HG02840 (cell line): ENCODE measurements around the gene EIF4H.
"Not testable (repeated sequence)": the region's sequence is repeated elsewhere in the genome, so short reads cannot be mapped to it uniquely, and the experiment has no call there.

Experiments
- ATAC-seq: cut with Tn5 transposase; IDR thresholded peaks from one replicate; pipeline ENCODE4 v1.9.1; 2021; ENCODE audit warnings: mild to moderate bottlenecking, moderate library complexity, moderate number of reproducible peaks; ENCODE audit not compliant: unreplicated experiment, low FRiP score

The EIF4H gene

DNA sequence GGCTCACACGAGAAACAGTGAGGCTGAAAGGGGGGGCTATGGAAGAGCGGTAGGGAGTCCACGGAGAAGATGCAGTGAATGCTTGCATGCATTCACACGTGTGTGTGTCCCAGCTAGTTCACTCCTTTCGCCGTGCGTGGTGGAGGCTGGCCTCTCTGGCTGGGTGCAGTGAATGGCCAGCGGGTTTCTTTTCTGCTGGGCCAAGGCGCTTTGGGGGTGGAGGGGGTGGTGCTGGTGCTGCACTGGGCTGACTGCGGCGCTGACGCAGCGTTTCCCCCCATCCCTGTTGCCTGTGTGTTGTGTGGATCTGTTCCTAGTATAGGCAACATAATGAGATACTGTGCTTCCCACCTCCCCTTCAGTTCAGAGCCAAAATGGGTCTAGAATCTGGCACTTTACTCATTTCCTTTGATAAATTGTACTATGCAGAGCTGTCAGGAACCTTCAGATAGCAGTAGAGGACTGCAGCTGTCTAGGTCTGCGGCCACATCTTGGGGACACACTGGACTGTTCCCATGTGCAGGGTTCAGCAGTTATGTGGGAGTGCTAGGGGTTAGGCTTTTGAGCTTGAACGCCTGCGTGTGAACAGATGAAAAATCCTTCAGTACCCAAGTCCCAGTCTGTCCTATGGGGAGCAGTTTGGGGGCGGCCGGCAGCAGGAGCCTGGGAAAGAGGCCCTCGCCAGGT is 22.0 kb downstream of the EIF4H start:
- ATAC-seq = not testable (repeated sequence)

DNA sequence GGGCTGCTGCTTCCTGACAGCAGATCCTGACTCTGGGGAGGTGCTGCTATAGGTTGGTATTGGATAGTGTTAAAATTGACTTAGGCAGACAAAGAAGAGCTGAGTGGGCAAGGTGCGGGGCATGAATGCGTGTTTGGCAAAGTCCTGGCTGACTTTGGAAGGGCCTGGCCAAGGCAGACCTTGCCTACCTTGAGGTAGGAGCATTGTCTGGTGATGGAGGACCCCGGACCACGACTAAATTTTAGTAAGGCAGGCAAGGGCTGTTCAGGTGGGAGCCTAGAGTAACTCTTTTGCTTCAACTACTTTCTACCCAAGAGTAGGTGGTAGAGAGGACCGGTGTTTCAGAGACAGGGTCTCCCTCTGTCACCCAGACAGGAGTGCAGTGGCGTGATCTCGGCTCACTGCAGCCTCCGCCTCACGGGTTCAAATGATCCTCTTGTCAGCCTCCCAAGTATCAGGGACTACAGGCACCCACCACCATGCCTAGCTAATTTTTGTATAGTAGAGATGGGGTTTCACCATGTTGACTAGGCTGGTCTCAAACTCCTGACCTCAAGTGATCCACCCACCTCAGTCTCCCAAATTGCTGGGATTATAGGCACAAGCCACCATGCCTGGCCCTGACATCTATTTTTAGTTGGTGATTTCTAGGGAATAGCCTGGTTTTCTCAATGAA is 23.4 kb downstream of the EIF4H start:
- no peak for ATAC-seq

DNA sequence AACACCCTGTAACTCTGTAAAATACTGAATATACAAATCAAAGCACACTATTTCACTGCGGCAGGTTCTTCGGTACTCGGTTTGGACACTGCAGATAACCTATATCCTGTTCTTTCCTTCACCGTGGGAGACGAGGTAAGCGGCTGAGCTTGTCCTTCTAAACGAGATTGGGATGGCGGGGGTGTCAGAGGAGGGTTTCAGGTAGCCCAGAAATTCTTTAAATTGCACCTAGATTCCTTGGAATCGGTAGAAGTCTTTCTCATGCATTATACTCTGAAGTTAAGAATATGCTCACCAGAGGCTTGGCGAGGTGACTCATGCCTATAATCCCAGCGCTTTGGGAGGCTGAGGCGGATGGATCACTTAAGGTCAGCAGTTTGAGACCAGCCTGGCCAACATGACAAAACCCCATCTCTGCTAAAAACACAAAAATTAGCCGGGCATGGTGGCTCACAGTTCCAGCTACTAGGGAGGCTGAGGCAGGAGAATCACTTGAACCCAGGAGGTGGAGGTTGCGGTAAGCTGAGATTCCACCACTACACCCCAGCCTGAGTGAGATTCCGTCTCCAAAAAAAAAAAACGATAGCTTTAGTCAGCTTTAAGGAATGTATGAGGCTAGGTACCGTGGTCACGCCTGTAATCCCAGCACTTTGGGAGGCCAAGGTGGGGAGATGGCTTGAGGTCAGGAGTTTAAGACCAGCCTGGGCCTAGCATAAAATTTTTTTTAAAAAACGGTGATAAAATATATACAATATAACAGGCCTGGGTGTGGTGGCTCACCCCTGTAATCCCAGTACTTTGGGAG is 25.6 kb downstream of the EIF4H start:
- no peak for ATAC-seq

DNA sequence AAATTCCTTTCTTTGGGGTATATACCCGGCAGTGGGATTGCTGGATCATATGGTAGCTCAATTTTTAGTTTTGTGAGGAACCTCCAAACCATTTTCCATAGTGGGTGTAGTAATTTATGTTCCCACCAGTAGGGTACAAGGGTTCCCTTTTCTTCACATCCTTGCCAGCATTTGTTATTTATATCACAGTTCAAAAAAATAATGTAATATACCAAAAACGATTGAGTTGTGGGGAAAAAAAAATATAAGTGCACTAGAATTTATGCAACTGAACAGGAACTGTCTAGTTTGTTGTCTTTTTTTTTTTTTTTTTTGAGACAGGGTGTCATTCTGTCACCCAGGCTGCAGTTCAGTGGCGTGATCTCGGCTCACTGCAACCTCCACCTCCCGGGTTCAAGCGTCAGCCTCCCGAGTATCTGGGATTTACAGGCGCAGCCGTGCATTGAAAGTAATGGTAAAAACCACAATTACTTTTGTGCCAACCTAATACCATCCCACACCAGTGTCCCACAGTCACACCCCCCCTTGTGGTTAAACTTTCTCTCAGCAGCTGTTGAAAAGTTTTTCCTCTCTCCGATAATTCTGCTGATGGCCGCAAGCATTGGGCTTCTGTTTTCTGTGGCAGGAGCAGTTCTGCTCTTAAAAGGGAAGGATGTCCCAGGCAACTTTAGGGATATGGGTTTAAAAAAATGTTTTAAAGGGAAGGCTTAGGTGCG is 28.8 kb downstream of the EIF4H start:
- ATAC-seq = no peak

DNA sequence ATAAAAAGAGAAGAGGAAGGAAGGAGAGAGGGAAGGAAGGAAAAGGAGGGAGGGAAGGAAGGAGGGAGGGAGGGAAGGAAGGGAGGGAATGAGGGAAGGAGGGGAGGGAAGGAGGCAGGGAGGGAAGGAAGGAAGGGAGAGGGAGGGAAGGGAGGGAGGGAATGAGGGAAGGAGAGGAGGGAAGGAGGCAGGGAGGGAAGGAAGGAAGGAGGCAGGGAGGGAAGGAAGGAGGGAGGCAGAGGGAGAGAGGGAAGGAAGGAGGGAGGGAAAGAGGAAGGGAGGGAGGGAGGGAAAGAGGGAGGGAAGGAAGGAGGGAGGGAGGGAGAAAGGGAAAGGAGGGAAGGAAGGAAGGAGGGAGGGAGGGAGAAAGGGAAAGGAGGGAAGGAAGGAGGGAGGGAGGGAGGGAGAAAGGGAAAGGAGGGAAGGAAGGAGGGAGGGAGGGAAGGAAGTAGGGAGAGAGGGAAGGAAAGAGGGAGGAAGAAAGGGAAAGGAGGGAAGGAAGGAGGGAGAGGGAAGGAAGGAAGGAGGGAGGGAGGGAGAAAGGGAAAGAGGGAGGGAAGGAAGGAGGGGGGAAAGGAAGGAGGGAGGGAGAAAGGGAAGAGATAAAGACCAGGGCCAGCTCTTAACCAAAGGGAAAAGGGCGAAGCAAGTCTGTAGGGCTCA is 29.9 kb downstream of the EIF4H start:
- no peak for ATAC-seq

DNA sequence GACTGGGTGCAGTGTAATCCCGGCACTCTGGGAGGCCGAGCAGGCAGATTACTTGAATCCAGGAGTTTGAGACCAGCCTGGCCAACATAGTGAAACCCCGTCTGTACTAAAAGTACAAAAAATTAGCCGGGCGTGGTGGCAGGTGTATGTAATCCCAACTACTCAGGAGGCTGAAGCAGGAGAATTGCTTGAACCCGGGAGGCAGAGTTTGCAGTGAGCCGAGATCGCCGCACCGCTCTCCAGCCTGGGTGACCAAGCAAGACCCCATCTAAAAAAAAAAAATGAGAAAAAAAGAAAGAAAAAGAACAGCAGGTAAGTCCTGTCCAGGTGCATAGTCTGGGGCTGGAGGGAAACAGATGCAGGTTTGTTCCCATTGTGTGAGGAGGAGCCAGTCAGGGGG is 31.9 kb downstream of the EIF4H start:
- not testable (repeated sequence) for ATAC-seq

DNA sequence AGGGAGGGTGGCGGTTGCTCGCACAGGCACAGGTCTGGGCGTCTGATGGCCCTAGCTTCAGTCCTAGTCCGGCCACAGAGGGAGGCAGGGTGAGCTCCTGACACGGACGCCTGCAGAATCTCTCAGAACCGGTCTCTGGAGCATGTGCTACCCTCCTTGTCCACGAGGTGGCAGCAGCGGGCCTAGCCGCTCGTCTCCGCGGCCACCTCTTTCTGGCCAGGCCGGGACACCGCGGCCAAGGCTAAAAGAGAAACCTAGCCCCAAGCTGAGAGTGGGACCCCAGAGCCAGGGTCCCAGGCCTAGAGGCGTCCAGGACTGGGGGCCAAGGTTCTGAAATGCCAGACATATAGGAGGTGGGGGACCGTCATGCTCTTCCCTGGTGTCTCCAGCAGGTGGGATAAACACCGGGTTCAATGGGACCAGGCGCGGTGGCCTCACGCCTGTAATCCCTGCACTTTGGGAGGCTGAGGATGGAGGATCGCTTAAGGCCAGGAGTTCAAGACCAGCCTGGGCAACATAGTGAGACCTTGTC is 32.5 kb downstream of the EIF4H start:
- ATAC-seq = no peak

DNA sequence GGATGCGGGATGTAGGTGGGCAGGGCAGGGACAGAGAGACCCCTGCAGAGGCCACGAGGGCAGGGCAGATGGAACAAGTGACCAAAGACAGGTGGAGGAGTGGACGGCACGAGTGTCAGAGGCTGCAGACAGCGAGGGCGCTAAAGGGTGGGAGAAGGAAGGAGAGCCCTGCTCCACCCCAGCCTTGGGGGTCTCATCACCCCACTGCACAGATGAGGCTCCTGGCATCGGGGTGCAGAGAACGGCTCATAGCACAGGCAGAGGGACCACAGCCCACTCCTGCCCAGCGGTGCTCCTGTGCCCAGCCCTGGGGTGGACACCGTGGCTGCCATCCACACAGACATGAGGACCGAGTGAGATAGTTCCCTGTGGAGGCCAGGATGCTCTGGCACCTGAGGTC is 33.4 kb downstream of the EIF4H start:
- no peak for ATAC-seq

DNA sequence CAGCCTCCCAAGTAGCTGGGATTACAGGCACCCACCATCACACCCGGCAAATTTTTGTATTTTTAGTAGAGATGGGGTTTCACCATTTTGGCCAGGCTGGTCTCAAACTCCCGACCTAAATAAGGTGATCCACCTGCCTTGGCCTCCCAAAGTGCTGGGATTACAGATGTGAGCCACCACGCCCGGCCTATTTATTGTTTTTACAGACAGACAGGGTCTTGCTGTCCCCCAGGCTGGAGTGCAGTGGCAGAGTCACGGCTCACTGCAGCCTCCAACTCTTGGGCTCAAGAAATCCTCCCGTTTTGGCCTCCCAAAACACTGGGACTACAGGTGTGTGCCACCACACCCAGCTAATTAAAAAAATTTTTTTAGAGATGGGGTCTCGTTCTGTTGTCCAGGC is 34.1 kb downstream of the EIF4H start:
- ATAC-seq = not testable (repeated sequence)

DNA sequence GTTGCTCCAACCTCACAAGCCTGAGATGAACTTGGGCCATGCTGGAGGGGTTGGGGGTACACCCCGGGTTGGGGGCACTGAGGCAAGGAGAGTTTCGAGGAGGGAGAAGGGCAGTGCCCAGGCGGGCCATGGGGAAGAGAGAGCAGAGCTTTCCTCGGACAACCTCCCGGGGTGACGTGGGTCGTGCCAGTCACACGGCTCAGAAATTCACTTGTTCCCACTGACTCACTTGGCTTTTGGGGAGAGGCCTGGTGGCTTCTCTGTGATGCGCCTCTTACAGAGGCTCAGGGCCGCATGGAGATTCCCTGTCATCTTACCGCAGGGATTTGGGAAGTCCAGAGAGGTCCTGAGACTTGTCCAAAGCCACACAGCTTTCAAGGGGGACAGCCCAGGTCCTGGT is 38.5 kb downstream of the EIF4H start:
- no peak for ATAC-seq

DNA sequence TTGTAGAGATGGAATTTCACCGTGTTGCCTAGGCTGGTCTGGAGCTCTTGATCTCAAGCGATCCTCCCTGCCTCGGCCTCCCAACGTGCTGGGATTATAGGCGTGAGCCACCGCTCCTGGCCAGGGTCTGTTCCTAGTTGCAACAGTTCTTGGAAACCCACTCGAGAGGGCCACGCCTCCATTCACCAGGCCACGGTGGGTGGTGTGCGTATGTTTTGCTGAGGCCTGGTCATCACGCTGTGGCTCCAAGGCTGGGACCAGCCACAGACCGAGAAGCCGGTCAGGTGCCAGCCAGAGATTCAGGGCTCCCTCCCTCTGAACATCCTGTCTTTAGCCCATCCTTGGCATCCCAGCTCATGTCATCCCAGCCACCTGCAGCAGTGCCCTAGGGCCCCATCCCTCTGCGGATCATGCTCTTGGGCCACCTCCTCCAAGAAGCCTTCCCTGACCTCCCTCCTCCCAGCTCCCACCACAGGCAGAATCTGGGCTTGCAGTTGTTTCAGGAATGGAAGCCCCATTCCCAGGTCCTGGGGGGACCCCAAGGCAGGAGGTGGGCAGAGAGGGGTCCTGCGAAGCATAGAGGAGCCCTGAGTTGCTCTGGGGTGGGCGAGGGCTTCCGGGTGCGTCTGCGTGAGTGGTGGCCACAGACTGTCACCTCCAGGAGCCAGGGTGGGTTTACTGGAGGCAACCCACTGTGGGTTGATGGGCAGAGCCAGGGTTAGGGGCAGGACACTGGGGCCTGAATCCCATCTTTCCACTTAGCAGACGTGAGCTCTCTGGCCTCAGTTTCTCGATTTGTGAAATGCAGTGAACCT is 40.9 kb downstream of the EIF4H start:
- no peak for ATAC-seq

DNA sequence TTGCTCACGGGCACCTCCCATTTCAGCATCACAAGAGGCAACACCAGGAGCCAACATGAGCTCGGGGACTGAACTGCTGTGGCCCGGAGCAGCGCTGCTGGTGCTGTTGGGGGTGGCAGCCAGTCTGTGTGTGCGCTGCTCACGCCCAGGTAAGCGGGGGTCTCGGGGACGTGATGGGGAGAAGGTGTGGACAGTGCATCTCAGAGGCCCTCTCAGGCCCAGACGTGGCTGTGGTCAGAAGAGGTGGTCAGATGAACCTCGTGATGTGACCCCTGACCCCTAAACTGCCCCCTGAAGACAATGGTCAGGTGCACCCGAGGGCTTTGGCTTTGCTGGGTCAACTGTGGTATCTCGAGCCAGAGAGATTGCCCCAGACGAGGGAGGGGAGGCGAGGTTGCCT is 41.8 kb downstream of the EIF4H start:
- ATAC-seq = no peak

DNA sequence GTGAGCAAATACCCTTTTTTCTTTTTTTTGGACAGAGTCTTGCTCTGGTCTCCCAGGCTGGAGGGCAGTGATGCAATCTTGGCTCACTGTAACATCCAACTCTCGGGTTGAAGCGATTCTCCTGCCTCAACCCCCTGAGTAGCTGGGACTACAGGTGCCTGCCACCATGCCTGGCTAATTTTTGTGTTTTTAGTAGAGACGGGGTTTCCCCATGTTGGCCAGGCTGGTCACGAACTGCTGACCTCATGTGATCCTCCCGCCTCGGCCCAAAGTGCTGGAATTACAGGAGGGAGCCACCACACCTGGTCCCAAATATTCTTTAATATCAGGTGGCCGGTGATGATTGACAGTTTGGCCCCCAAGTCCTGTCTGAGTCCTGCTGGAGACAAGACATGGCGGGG is 42.2 kb downstream of the EIF4H start:
- ATAC-seq = no peak

DNA sequence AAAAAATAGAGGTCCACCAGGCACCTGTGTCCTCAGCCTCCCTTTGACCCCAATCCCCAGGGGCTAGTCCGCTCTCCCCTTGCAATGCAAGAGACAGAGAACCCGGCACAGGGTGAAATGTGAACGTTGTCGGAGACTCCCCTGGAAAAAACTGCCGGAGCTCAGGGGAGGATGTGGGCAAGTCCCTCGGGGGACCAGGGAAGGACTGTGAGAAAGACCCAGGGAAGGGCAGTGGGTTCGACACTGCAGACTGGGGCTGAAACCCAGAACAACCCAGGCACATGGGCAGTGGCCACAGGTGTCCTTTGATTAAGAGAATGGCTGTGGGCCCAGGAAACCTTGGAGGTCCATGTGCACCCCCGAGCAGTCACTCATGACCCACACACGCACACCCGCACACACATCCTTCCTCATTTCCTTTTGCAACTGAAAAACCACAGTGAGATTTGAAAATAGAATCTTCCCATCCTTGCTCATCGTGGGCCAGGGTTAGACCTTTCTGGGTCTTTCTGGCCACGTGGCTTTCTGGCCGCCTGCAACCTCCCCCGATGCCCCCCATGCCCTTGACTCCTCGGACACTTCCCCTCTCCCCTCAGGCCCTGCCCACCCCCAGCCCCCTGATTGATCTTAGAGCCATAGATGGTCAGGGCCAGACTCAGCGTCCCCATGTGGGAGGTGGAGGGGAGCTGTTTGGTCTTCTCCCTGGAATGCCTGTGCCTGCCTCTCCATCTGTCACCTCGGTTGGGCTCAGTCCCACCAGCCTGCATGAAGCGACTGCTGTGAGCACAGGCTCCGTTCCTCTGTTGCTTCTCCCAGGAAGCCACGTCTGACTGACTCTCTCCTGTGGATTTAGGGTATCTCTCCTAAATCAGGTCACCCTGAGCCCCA is 43.5 kb downstream of the EIF4H start:
- ATAC-seq = peak; percentile 60

DNA sequence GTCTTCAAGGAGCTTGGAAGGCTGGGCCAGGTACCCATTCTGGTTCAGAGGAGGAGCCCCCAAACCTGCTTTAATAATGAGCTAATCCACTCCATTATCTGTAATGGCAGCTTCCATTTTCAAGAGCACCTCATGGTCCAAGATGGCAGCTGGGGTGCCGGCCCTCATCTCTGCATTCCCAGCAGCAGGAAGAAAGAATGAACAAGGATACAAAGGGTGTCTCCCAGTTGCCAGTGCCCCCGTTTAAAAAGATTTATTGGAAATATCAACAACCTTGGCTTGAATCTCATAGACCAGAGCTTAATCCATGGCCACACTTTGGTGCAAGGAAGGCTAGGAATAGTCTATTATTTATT is 44.2 kb downstream of the EIF4H start:
- ATAC-seq = no peak

DNA sequence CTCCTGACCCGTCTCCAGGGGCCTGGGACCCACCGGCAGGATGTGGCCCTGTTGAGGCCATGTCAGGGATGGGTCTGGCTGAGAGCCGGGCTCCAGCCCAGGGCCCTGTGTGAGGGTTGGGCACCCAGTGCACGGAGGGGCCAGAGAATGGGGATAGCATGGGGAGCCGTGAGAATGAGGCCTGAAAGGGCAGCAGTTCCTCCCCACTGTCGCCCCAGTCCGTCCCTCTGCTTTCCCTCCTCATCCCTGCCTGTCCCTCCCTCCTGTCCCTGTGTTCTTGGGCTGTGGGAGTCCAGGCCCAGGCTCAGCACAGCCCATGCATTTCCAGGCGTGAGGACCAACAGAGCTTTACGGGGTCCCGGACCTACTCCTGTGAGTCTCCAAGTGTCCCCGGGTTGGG is 45.3 kb downstream of the EIF4H start:
- no peak for ATAC-seq

DNA sequence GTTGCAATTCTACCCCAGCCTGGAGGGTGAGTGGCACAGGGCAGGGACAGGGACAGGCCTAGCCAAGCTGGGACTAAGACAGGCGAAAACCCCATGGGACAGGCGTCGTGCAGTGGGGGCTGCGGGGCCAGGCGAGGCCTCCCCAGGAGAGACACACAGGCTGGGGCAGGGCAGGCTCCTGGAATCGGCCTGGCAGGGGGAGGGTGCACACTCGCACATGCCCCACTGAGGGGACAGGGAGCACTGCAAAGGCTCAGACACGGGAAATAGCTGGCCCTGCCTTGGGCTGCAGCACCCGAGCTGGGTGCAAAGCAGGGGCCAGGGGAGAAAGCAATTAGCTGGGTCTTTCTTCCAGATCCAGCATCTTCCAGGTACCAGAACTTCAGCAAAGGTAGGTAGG is 46.1 kb downstream of the EIF4H start:
- ATAC-seq = no peak

DNA sequence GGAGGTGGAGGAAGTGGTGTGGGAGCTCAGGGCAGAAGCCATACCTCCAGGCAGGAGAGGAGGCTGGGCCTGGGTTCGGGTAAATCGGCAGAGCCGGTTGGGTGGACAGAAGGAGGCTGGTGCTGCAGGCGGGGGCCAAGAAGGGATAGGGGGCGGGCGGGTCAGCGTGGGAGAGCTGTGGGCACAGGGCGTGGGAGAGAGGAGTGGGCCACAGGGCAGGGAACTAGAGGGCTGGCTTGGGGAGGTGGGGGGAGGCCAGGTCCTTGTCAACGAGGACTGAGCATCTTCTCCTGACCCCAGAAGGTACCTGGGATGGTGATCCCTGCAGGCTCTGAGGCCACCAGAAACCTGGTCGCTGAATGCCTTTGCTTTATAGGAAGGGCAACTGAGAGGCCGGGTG is 47.6 kb downstream of the EIF4H start:
- ATAC-seq = no peak
